Measurements from ENCODE around the gene PANK1. TPM values are rescaled to one million over a fixed set of nuclear protein-coding genes. Genes with fewer than 3 reads are reported as not detected.
A peak's percentile ranks its signal among the peaks of the same experiment; 100 is the strongest.

Gene PANK1
- total and polyA plus RNA-seq, 9 of the 15 experiments (the other 6 are each of a cell fraction or from before 2014, with no cell fraction given), result 1.7 to 10.7 (median 6.5) TPM

DNA sequence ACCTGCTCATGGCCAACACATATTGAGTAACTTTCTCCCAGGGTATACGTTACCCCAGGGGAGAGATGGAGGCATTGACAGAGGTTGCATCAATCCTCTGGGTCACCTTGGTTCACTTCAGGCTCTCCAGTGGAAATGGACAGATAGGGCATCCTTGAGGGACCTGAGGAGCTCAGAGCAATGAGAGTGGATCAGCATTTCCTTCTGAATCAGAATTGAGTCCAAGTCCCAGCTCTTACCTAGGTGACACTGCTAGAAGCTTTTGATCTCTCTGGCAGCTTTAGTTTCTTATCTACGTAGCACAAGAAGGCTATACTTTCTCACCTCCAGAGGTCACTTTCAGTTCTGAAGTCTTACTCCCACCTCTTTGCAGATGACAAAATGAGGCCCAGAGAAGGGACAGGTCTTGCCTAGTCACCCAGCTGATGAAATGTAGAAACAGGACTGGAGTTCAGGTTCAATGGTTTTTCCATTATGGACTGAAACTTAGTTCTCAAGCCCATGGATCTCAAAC lies 35.2 kb downstream of the PANK1 start (continued):
- TF ChIP-seq, protein P1, sequence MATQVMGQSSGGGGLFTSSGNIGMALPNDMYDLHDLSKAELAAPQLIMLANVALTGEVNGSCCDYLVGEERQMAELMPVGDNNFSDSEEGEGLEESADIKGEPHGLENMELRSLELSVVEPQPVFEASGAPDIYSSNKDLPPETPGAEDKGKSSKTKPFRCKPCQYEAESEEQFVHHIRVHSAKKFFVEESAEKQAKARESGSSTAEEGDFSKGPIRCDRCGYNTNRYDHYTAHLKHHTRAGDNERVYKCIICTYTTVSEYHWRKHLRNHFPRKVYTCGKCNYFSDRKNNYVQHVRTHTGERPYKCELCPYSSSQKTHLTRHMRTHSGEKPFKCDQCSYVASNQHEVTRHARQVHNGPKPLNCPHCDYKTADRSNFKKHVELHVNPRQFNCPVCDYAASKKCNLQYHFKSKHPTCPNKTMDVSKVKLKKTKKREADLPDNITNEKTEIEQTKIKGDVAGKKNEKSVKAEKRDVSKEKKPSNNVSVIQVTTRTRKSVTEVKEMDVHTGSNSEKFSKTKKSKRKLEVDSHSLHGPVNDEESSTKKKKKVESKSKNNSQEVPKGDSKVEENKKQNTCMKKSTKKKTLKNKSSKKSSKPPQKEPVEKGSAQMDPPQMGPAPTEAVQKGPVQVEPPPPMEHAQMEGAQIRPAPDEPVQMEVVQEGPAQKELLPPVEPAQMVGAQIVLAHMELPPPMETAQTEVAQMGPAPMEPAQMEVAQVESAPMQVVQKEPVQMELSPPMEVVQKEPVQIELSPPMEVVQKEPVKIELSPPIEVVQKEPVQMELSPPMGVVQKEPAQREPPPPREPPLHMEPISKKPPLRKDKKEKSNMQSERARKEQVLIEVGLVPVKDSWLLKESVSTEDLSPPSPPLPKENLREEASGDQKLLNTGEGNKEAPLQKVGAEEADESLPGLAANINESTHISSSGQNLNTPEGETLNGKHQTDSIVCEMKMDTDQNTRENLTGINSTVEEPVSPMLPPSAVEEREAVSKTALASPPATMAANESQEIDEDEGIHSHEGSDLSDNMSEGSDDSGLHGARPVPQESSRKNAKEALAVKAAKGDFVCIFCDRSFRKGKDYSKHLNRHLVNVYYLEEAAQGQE (IDR thresholded peaks at IDR 0.05; ENCODE audit: borderline replicate concordance), result peak; percentile 28; the same call in 1 of the 2 replicates
- TF ChIP-seq, protein P1 (CRISPR knock-in tag; IDR thresholded peaks at IDR 0.05; ENCODE audit: low read depth), result no peak
- TF ChIP-seq RAD21 (CRISPR knock-in tag; conservative IDR thresholded peaks at IDR 0.05 in 1 of 2, IDR thresholded peaks at IDR 0.05 in 1 of 2), result peak; percentile 17 to 56; a peak in 3 of 4 replicates
- no peak for TF ChIP-seq HMG20B (CRISPR knock-in tag; IDR thresholded peaks at IDR 0.05)
- TF ChIP-seq LEF1 (IDR thresholded peaks at IDR 0.05), result peak; percentile 69
- TF ChIP-seq ZZZ3 (IDR thresholded peaks at IDR 0.05), result no peak
- TF ChIP-seq ARID1B (IDR thresholded peaks at IDR 0.05), result peak; percentile 22; the same call in 1 of the 2 replicates
